MCF 10A (cell line): Measurements from ENCODE around the gene MYO7B. TPM values are rescaled to one million over a fixed set of nuclear protein-coding genes. Genes with fewer than 3 reads are reported as not detected.

Experiments
- Bru-seq: library from RNA; stranded (reverse); fragments of 400-500 nt; gene quantifications from one replicate; lab custom pipeline; 2021; lab: Mats Ljungman, UMichigan
- BruChase-seq, 2 experiments: library from RNA; stranded (reverse); fragments of 400-500 nt; gene quantifications; one replicate each; lab custom pipeline; 2021; lab: Mats Ljungman, UMichigan
- BruUV-seq: library from RNA; stranded (reverse); fragments of 400-500 nt; replicated peaks from 2 replicates; lab custom pipeline; 2021; lab: Mats Ljungman, UMichigan
- CTCF ChIA-PET: fragments of 300-600 bp; sonication (Branson Sonifier 250); formaldehyde crosslinking; extraction: SDS; loops from one replicate; lab custom pipeline; 2021; ENCODE audit warnings: antibody characterized with exemption, inconsistent platforms; lab: Yijun Ruan, JAX
- POLR2A ChIA-PET: fragments of 300-600, 350-650 bp; sonication (Branson Sonifier 250); formaldehyde crosslinking; extraction: SDS; loops from one replicate; lab custom pipeline; 2020; ENCODE audit warnings: antibody characterized with exemption, inconsistent platforms; lab: Yijun Ruan, JAX
- DNase-seq: peaks from one replicate; pipeline ENCODE4 v3.0.0-alpha.2; 2018; ENCODE audit not compliant: unreplicated experiment
- H3K27ac Mint-ChIP-seq: one replicate; pipeline ENCODE4 v1.8.0; 2022; ENCODE audit warnings: mild to moderate bottlenecking, low read depth, mixed read lengths; ENCODE audit not compliant: unreplicated experiment
- H3K27me3 Mint-ChIP-seq: one replicate; pipeline ENCODE4 v1.8.0; 2022; ENCODE audit warnings: mixed read lengths; ENCODE audit not compliant: insufficient read depth, unreplicated experiment
- H3K36me3 Mint-ChIP-seq: one replicate; pipeline ENCODE4 v1.8.0; 2022; ENCODE audit warnings: mild to moderate bottlenecking, moderate library complexity, mixed read lengths; ENCODE audit not compliant: insufficient read depth, unreplicated experiment
- H3K4me1 Mint-ChIP-seq: one replicate; pipeline ENCODE4 v1.8.0; 2022; ENCODE audit warnings: mixed read lengths; ENCODE audit not compliant: insufficient read depth, unreplicated experiment
- H3K4me3 Mint-ChIP-seq: one replicate; pipeline ENCODE4 v1.8.0; 2022; ENCODE audit warnings: mild to moderate bottlenecking, moderate library complexity, mixed read lengths; ENCODE audit not compliant: unreplicated experiment
- H3K9me3 Mint-ChIP-seq: one replicate; pipeline ENCODE4 v1.8.0; 2022; ENCODE audit warnings: mixed read lengths; ENCODE audit not compliant: unreplicated experiment
- CTCF ChIP-seq: fragments of 200-600 bp; IDR thresholded peaks from one replicate; pipeline ENCODE4 v1.8.0; 2022; ENCODE audit warnings: antibody characterized with exemption, mild to moderate bottlenecking; ENCODE audit not compliant: unreplicated experiment
- intact Hi-C: fragments of 100-400 bp; cut with micrococcal nuclease; formaldehyde crosslinking; loops from 2 replicates; pipeline ENCODE4 v1.14.1; 2022
- long read RNA-seq: library from polyadenylated mRNA; stranded (forward); transcript quantifications from one replicate; pipeline ENCODE4 v2.0.0, GENCODE V29; 2022
- total RNA-seq: library from RNA; stranded (reverse); gene quantifications from 2 replicates; pipeline ENCODE4 v1.2.3, GENCODE V29; 2022

MYO7B gene
- not detected in 2 replicates for total RNA-seq
- Bru-seq, nascent RNA: percentile 2 among the genes with signal in this experiment
- BruChase-seq, experiment 1, labeled RNA remaining after a 6-hour chase: percentile 1 among the genes with signal in this experiment
- percentile 1 among the genes with signal in this experiment for BruChase-seq, experiment 2, labeled RNA remaining after a 2-hour chase
- long read RNA-seq: 0 reads

GRCh38 chr2:127535422-127535901 lies at the start of gene MYO7B:
MYO7B (plus strand) TSS chr2:127535683; CDS start chr2:127559723, 24,040 bp downstream.
- POLR2A ChIA-PET: interaction anchor here (1.3 kb wide), 1 partner anchor 9 kb away, joined by 8 read pairs; the partner anchor contains the start of gene IWS1

GRCh38 chr2:127485694-127486071 lies 49.8 kb upstream of the MYO7B start:
- POLR2A ChIA-PET: interaction anchor here (1.0 kb wide), 1 partner anchor 13 kb away, joined by 4 read pairs; no protein-coding TSS in a partner anchor
- CTCF ChIA-PET: interaction anchor here (0.8 kb wide), 1 partner anchor 12 kb away, joined by 4 read pairs; no protein-coding TSS in a partner anchor

More at GRCh38 chr2:127535422-127535901, at the start of gene MYO7B:
- no peak for TF ChIP-seq CTCF
- CTCF ChIA-PET: no interaction called here
- intact Hi-C loops: no loop called here
- BruUV-seq: no TSS peak
- H3K9me3 Mint-ChIP-seq: no peaks in the 10 kb centered on the region
- H3K4me3 Mint-ChIP-seq: no peak within 1 kb of the TSS
- no peaks in the 10 kb centered on the region for H3K4me1 Mint-ChIP-seq
- no peak for DNase-seq
- H3K27ac Mint-ChIP-seq: no peak within 1 kb of the TSS
- H3K36me3 Mint-ChIP-seq: peaks cover 6% of the 10 kb centered on the region
- peaks cover 34% of the 10 kb centered on the region for H3K27me3 Mint-ChIP-seq

GRCh38 chr2:127486247-127487058 lies 49.0 kb upstream of the MYO7B start:
- Mint-ChIP-seq H3K27ac (peak overlapping the region; percentile 69), H3K4me1 (peaks cover 7% of the 10 kb centered on the region), H3K27me3 (no peaks in the 10 kb centered on the region), H3K4me3 (no peak overlapping the region), H3K9me3 (no peaks in the 10 kb centered on the region), H3K36me3 (peaks cover 82% of the 10 kb centered on the region)
- TF ChIP-seq CTCF: no peak
- intact Hi-C loops: no loop called here
- BruUV-seq: no TSS peak
- ChIA-PET CTCF (interaction anchor here (0.6 kb wide), 1 partner anchor 40 kb away, joined by 3 read pairs; no protein-coding TSS in a partner anchor), POLR2A (interaction anchor here (0.7 to 1.0 kb wide), 2 partner anchors 13 to 29 kb away, joined by 4 read pairs; no protein-coding TSS in a partner anchor)
- no peak for DNase-seq

More at GRCh38 chr2:127485694-127486071, 49.8 kb upstream of the MYO7B start:
- H3K4me3 Mint-ChIP-seq: no peak overlapping the region
- TF ChIP-seq CTCF: no peak
- peaks cover 7% of the 10 kb centered on the region for H3K4me1 Mint-ChIP-seq
- H3K9me3 Mint-ChIP-seq: no peaks in the 10 kb centered on the region
- H3K27me3 Mint-ChIP-seq: no peaks in the 10 kb centered on the region
- BruUV-seq: no TSS peak
- DNase-seq: no peak
- intact Hi-C loops: no loop called here
- H3K27ac Mint-ChIP-seq: peak overlapping the region; percentile 69
- H3K36me3 Mint-ChIP-seq: peaks cover 82% of the 10 kb centered on the region

- ChIA-PET POLR2A (no interaction called here), CTCF (interaction anchor here (0.7 to 6.0 kb wide), 3 partner anchors 11 to 160 kb away, joined by 3 to 40 read pairs (median 3); no protein-coding TSS in a partner anchor)
- no peak overlapping the region for H3K4me3 Mint-ChIP-seq
- no TSS peak for BruUV-seq
- intact Hi-C loops: no loop called here
- H3K9me3 Mint-ChIP-seq: no peaks in the 10 kb centered on the region
- no peaks in the 10 kb centered on the region for H3K27me3 Mint-ChIP-seq
- no peak overlapping the region for H3K27ac Mint-ChIP-seq
- TF ChIP-seq CTCF: no peak
- H3K36me3 Mint-ChIP-seq: peaks cover 90% of the 10 kb centered on the region
- peaks cover 7% of the 10 kb centered on the region for H3K4me1 Mint-ChIP-seq
- no peak for DNase-seq
These were observed 45.2 kb upstream of the MYO7B start for GRCh38 chr2:127490283-127490682.
